HCT116 (cell line): ENCODE measurements around the gene RNF4. TPM values are rescaled to one million over a fixed set of nuclear protein-coding genes. Genes with fewer than 3 reads are reported as not detected.
"Not testable (repeated sequence)": the region's sequence is repeated elsewhere in the genome, so short reads cannot be mapped to it uniquely, and the experiment has no call there.

Experiments used
- ATAC-seq: fragments of 200-7000 bp; cut with Tn5 transposase; 2 replicates; pipeline ENCODE4 v1.9.1; 2020; ENCODE audit warnings: mild to moderate bottlenecking, moderate library complexity
- BruUV-seq: library from RNA; stranded (reverse); fragments of 400-500 nt; replicated peaks from 2 replicates; lab custom pipeline; 2021; lab: Mats Ljungman, UMichigan
- CTCF ChIA-PET: fragments of 300-600 bp; sonication (Branson Sonifier 250); formaldehyde crosslinking; loops from one replicate; lab custom pipeline; 2021; ENCODE audit warnings: antibody characterized with exemption; lab: Charles Lee
- POLR2A ChIA-PET: fragments of 300-600, 350-600 bp; sonication (Branson Sonifier 250); formaldehyde crosslinking; loops from one replicate; lab custom pipeline; 2021; ENCODE audit warnings: antibody characterized with exemption; lab: Charles Lee
- RAD21 ChIA-PET, 2 experiments: fragments of 300-600 bp; sonication (Branson Sonifier 250); formaldehyde crosslinking; loops; one replicate each; lab custom pipeline; 2023; ENCODE audit warnings: low total read pairs in 2 of 2; ENCODE audit not compliant: uncharacterized antibody in 2 of 2, unreplicated experiment in 2 of 2, low non-redundant PET in 1 of 2; lab: Charles Lee
- DNase-seq: peaks from one replicate; pipeline ENCODE4 v3.0.0-alpha.2; 2010; ENCODE audit warnings: low read depth, low spot score
- H2AFZ ChIP-seq: fragments of 200-600 bp; shearing (Covaris generic), sonication (generic); 2 replicates; pipeline ENCODE4 v1.6.1; 2017; ENCODE audit warnings: low read depth, mixed run types, mixed read lengths, antibody characterized with exemption, low read length; ENCODE audit not compliant: poor library complexity, severe bottlenecking
- H3K27ac ChIP-seq: 2 replicates; pipeline ENCODE4 v1.5.1; 2012; ENCODE audit warnings: low read depth, low read length
- H3K27me3 ChIP-seq: fragments of 200-600 bp; sonication (generic); 2 replicates; pipeline ENCODE4 v1.6.1; 2016; ENCODE audit warnings: mixed run types, low read length, mixed read lengths; ENCODE audit not compliant: insufficient read depth
- H3K36me3 ChIP-seq, 2 experiments: fragments of 200-500 bp in 1 of 2; fragments of 200-600 bp in 1 of 2; sonication (Bioruptor generic) in 1 of 2; sonication (generic) in 1 of 2; 2 replicates each; pipeline versions ENCODE4 v1.5.1 to v1.6.1; 2014 to 2016; ENCODE audit warnings: low read length in 2 of 2, inconsistent platforms in 1 of 2, mixed read lengths in 1 of 2, mixed run types in 1 of 2; ENCODE audit not compliant: insufficient read depth in 2 of 2, control insufficient read depth in 1 of 2
- H3K4me1 ChIP-seq, 2 experiments: fragments of 200-600 bp in 1 of 2; sonication (generic) in 1 of 2; 2 replicates each; pipeline versions ENCODE4 v1.5.1 to v1.6.1; 2012 to 2017; ENCODE audit warnings: low read length in 2 of 2, inconsistent platforms in 1 of 2, mild to moderate bottlenecking in 1 of 2, mixed read lengths in 1 of 2, mixed run types in 1 of 2, moderate library complexity in 1 of 2; ENCODE audit not compliant: insufficient read depth in 2 of 2, control insufficient read depth in 1 of 2
- H3K4me2 ChIP-seq: fragments of 200-600 bp; sonication (generic); 2 replicates; pipeline ENCODE4 v1.6.1; 2017; ENCODE audit warnings: mixed run types, low read length, mixed read lengths
- H3K4me3 ChIP-seq, 2 experiments: fragments of 200-600 bp in 1 of 2; sonication (generic) in 1 of 2; replicated peaks in 1 of 2; 2 replicates each; pipeline ENCODE4 v1.5.1; 2011 to 2016; ENCODE audit warnings: low read length in 2 of 2, control low read depth in 1 of 2, low read depth in 1 of 2, mild to moderate bottlenecking in 1 of 2, mixed read lengths in 1 of 2, mixed run types in 1 of 2
- H3K79me2 ChIP-seq: fragments of 200-600 bp; sonication (generic); 2 replicates; pipeline ENCODE4 v1.6.1; 2017; ENCODE audit warnings: mild to moderate bottlenecking, mixed run types, low read length, moderate library complexity, mixed read lengths; ENCODE audit not compliant: insufficient read depth
- H3K9ac ChIP-seq: fragments of 200-600 bp; sonication (generic); 2 replicates; pipeline ENCODE4 v1.6.1; 2016; ENCODE audit warnings: low read length, mixed read lengths
- H3K9me2 ChIP-seq: fragments of 200-600 bp; sonication (generic), shearing (Covaris generic); 2 replicates; pipeline ENCODE4 v1.6.1; 2017; ENCODE audit warnings: mixed run types, mild to moderate bottlenecking, moderate library complexity; ENCODE audit not compliant: insufficient read depth
- H3K9me3 ChIP-seq, 2 experiments: fragments of 200-500 bp in 1 of 2; fragments of 200-600 bp in 1 of 2; sonication (Bioruptor generic) in 1 of 2; sonication (generic) in 1 of 2; 2 replicates each; pipeline ENCODE4 v1.6.1; 2014 to 2017; ENCODE audit warnings: low read length in 2 of 2, mixed read lengths in 2 of 2, inconsistent platforms in 1 of 2, low read depth in 1 of 2, mild to moderate bottlenecking in 1 of 2, mixed run types in 1 of 2, moderate library complexity in 1 of 2; ENCODE audit not compliant: control insufficient read depth in 1 of 2, insufficient read depth in 1 of 2
- H4K20me1 ChIP-seq: fragments of 200-600 bp; sonication (generic), shearing (Covaris generic); 2 replicates; pipeline ENCODE4 v1.6.1; 2017; ENCODE audit warnings: mixed run types, mild to moderate bottlenecking, moderate library complexity; ENCODE audit not compliant: insufficient read depth
- CEBPB ChIP-seq: IDR thresholded peaks from 2 replicates; pipeline ENCODE4 v1.6.1; 2012; ENCODE audit warnings: low read depth
- EGR1 ChIP-seq: IDR thresholded peaks from 2 replicates; pipeline ENCODE4 v1.6.1; 2012; ENCODE audit warnings: low read depth
- SIN3A ChIP-seq: IDR thresholded peaks from 2 replicates; pipeline ENCODE4 v1.6.1; 2012; ENCODE audit warnings: low read depth
- TCF7L2 ChIP-seq: IDR thresholded peaks from 2 replicates; pipeline ENCODE4 v1.7.0; 2011; ENCODE audit warnings: borderline replicate concordance, inconsistent platforms; ENCODE audit not compliant: insufficient read depth, insufficient read length; ENCODE audit errors: extremely low read depth
- ZFX ChIP-seq: fragments of 450-650 bp; IDR thresholded peaks from 2 replicates; pipeline ENCODE4 v1.6.1; 2017
- intact Hi-C: fragments of 100-400 bp; cut with micrococcal nuclease; formaldehyde crosslinking; loops from 2 replicates; pipeline ENCODE4 v1.10.0; 2022
- total RNA-seq: library from RNA; stranded (reverse); gene quantifications from one replicate; pipeline ENCODE4 v1.2.1, GENCODE V29; 2021; ENCODE audit not compliant: unreplicated experiment
- TF ChIP-seq, protein P1 (sequence below): IDR thresholded peaks from 2 replicates; pipeline ENCODE4 v1.6.1; 2012

RNF4 gene
- total RNA-seq, 1 experiment from 2014 or later, result 62.3 TPM

- peaks cover 8 to 26% of the 10 kb centered on the region in 2 experiments; a peak in 3 of 4 replicates for H3K4me1 ChIP-seq
Observed at GRCh38 chr4:2537011-2537830, 68.3 kb downstream of the RNF4 start.

GRCh38 chr4:2543580-2544191 is 74.8 kb downstream of the RNF4 start:
- H3K9me3 ChIP-seq, H3K4me2 ChIP-seq, H3K4me3 ChIP-seq, RAD21 ChIA-PET, H2AFZ ChIP-seq, BruUV-seq, POLR2A ChIA-PET, H4K20me1 ChIP-seq, H3K36me3 ChIP-seq, DNase-seq, H3K9ac ChIP-seq, intact Hi-C loops, H3K27ac ChIP-seq, H3K4me1 ChIP-seq, CTCF ChIA-PET, H3K27me3 ChIP-seq, ATAC-seq, H3K9me2 ChIP-seq: not testable (repeated sequence)
- peaks cover 100% of the 10 kb centered on the region for H3K79me2 ChIP-seq

More at GRCh38 chr4:2537011-2537830, 68.3 kb downstream of the RNF4 start:
- RAD21 ChIA-PET, result no interaction called here
- H3K9me3 ChIP-seq, result no peaks in the 10 kb centered on the region
- TF ChIP-seq TCF7L2 (peak; percentile 27), CEBPB (no peak), EGR1 (0 out of 2 replicates have a peak, but pooled peaks have one; percentile 21), ZFX (peak; percentile 96), SIN3A (peak; percentile 70; the same call in 1 of the 2 replicates)
- TF ChIP-seq, protein P1, sequence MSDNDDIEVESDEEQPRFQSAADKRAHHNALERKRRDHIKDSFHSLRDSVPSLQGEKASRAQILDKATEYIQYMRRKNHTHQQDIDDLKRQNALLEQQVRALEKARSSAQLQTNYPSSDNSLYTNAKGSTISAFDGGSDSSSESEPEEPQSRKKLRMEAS, result no peak
- TF ChIP-seq, all 23 proteins: peak for 4
- H3K9me2 ChIP-seq, result no peaks in the 10 kb centered on the region
- H3K9ac ChIP-seq, result peak overlapping the region; percentile 76
- no peak for DNase-seq
- H3K4me3 ChIP-seq, result peak overlapping the region; percentile 73
- peak overlapping the region; percentile 90 for H3K27ac ChIP-seq
- H3K27me3 ChIP-seq, result no peaks in the 10 kb centered on the region
- CTCF ChIA-PET, result no interaction called here
- intact Hi-C loops, result loop anchor here (5.0 kb wide), 1 partner anchor 70 kb away; the partner anchor contains the start of gene RNF4
- POLR2A ChIA-PET, result interaction anchor here (0.6 kb wide), 1 partner anchor 32 kb away, joined by 4 read pairs; no protein-coding TSS in a partner anchor
- no peaks in the 10 kb centered on the region for H3K36me3 ChIP-seq
- H2AFZ ChIP-seq, result no peak overlapping the region
- no peaks in the 10 kb centered on the region for H4K20me1 ChIP-seq
- no TSS peak for BruUV-seq
- peak overlapping the region; percentile 77 for H3K4me2 ChIP-seq
- H3K79me2 ChIP-seq, result peaks cover 53% of the 10 kb centered on the region
- peak; percentile 13 for ATAC-seq
